Left lobe of liver (tissue), 2 donors: ENCODE measurements around the gene PROX1. TPM values are rescaled to one million over a fixed set of nuclear protein-coding genes. Genes with fewer than 3 reads are reported as not detected.

Experiments
- ATAC-seq: fragments of 200-7000 bp; cut with Tn5 transposase; one replicate; pipeline ENCODE4 v1.9.1; 2020; ENCODE audit warnings: mild to moderate bottlenecking, moderate library complexity
- DNase-seq: peaks from one replicate; pipeline ENCODE4 v3.0.0-alpha.2; 2020; ENCODE audit warnings: low spot score
- total RNA-seq: library from RNA; stranded (reverse); gene quantifications from one replicate; pipeline ENCODE4 v1.2.1, GENCODE V29; 2021
- donor health status: DM: no; HTN: no; CAD: no; lungs with moderate emphysema.
- donor health status: DM: no; HTN: yes; CAD: no.

The PROX1 gene
- total RNA-seq, 1 donor from 2014 or later, result 173 TPM

DNA sequence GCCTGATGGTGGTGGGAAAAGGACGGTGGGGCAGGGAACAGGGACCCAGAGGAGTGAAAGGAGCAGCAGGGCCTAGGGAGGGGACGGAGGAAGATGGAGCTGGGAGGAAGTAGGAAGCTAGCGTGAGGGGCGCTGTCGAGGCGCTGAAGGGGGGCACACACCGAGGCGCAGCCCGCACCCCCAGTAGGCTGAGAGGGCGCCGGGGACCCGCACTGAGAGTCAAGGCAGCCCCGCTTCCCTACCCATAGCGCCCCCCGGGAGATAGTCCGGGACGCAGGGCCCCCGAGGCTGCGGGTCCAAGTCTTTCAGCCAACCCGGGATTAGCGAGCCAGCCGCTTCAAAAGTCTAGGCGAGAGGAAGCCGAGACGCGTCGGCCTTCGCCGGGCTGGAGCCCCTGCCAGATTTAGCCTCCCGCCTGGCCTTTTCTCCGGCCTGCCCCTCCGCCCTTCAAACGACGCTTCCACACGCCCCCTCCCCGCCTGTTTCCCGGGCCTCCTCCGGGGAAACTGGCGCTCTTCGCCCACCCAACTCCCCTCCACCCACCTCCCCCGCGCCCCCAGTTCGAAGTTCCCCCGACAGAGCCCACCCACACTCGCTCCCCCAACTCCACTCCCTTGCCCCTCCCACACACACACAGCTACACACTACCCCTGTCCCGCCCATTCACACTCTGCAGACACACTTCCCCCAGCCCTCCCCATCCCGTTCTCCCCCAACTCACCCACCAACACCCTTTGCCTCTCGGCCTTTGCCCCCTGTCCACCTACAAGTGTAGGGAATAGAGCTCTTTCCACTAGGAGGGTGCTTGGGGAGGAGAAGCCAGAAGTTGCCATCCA lies 7.8 kb upstream of the PROX1 start:
- no peak for ATAC-seq
- no peak for DNase-seq

DNA sequence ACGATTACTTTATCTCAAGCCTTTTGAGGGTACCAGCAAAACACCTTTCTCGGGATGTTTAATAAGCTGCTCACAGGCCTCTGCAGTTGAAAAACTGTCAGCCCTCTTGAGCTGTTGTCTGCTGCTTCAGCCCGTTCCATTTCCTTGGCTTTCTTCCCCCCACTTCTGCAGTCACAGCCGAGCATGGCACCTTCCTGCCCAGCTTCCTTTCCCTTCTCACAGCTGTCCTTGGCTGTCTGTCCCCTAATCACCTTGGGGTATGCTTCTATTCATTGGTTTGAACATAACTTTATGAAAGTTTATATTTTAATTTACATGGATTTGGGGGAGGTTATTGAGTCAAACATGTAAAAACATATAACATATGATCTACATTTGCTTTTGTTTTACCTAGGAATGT lies 6.9 kb upstream of the PROX1 start:
- DNase-seq (no peak), ATAC-seq (no peak)

DNA sequence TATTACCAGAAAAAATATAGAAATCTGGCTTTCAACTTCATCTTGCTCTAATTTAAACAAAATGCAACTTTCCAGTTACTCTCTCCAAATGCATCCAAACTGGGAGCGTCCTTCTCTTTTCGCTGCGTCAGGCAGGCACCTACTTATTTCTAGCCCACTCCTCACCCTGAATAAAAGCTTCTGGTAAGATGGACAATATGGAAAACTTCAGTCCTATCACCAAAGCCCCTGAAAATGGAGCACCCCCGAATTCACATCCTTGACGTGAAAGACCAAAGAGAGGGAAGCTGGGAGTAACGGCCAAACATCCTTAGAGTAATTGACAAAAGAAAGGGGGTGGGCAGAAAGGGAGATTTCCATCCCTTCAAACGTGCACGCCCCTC lies 5.5 kb upstream of the PROX1 start:
- ATAC-seq, result no peak
- no peak for DNase-seq

DNA sequence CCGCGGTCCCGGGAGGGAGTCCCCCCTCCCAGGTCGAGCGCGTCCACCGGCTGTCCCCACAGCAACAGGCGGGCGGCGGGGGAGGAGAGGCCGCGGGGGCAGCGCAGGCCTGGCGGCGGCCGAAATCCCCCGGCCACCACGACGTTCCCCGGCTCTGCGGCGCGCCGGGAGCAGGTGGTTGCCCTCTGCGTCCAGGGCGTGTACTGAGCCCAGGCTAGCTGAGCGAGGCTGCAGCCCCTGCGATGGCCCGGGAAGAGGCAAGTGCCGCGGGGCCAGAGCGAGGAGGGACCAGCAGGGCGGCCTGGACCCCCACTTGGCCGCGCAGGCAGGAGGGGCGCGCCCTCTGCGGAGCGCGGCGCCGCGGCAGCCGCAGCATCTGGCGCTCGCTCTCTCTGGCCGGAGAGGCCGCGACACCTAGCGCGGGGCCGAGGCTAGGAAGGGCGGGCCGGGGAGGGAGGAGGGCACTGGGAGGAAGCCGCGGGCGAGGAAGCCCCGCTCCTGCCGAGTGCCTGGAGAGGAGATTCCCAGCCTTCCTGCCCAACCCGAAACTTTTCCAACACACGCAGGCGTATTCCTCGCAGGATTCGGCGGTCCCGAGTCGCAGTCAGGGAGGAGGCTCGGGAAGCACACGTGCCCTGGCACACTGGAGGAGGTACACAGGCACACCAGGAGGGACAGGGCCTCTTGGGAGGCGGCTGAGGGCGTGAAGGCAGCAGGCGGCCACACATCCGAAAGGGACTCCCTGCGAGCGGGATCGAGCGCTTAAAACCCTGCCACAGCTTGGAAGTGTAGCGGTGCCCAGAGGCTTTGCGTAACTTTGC lies 4.9 kb upstream of the PROX1 start:
- ATAC-seq (peak; percentile 58), DNase-seq (peak; percentile 80)

DNA sequence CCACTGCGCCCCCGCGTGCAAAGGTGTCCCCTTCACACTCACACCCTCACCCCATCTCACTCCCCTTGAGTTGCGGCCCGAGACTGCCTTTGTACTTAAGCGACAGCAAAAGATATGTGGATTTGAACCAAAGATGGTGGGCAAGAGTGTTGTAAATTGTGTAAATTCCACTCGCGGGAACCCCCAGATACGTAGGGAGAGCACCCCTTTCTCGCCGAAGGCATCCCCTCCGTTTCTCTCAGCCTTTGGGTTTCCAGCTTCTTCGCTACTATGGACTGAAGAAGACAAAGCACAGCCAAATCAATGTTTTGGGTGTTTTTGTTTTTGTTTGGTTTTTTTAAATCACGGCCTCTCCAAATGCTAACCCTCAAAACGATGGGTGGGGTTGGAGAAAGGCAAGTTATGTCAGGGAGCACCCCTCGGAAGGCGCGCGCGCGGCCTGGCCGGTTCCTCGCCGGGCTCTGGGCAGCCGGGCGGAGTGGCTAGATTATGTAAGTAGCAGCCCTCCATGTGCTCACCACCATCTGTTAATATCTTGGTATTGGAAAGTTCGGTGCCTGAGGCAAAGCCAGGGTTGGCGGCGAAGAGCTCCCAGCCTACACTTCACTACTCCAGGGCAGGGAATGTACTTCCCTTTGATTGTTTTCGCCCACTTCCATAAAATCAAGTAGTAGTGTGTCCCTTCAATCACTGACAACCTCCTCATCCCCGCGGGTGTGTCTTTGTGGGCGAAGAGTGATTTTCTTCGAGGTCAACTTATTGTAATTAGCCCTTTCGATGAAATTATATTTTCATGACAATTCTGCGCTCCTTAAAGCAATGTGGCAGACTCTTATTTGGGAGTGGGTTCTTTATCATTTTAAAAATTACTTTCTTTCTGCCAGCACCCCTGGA lies 4.0 kb upstream of the PROX1 start:
- DNase-seq (peak; percentile 67), ATAC-seq (peak; percentile 13)

DNA sequence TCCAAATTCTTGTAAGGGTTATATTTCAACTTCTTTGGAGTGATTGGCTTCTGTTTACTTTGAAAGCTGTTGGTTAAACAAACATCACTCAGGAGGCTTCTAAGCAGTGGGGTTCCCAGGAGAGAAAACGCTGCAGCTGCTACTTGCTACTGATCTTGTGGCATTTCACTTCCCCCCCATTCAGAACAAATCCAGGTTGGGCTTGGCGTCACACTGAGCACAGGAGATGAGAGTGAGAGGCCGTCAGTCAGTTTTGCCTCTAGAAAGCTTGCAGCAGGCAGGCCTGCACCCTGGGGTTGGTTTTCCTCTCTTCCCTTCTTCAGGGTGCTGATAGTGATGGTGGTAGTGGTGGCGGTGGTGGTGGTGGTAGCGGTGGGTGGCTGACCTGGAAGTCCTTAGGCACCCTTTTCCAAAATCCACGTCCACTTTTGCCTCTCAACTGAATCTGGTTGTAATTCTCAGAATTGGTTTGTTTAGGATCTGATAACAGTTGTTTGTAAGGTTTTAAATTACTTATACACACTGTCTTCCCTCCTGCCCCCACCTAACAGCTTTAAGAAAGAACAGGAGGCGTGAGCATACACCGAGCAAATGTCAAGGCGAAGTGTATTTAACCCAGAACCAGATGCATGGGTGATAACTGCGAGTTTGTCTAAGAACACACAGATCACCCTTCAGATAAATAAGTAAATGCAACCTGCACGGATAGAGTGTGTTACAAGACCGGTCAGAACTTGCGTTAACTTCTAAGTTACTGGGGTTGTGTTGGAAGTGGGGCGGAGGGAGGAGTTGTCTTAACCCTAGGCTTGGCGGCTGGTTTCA lies 3.2 kb upstream of the PROX1 start:
- DNase-seq (peak; percentile 64), ATAC-seq (peak; percentile 3)

DNA sequence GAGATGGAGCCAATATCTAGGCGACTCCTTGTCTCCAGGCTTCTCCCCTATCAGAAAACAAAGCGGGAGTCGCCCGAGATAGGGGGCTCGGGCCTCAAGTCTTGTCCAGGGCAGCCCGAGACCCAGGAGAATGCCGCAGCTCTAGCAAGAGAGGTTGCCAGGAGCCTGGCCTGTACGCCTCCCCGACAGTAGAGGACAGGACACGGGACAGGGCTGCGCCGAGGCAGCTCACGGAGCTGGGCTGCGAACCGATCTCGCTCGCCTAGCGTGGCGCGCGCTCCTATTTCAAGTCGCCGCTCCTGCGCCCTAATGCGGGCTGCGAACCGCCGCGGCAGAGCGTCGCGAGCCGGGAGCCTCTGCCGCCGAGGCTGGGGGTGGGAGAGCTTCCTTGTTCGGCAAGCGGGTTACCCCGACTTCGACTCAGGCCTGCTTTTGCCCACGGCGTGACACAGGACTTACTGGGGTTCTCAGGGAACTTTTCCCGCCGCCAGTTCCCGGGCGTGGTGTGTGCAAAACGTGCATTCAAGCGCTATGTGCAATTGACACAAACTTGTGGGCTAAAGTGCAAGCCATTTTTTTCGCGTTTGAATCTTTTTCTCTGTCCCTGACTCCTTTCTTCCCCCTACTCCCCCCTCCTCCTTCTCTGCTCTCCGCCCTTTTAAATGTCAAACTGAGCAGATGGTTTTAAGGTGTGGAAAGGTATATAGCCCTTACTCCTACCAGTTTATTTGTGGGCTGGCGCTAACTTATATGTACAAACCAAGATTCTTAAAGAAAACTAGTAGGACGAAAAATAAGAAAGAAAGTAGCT lies 2.4 kb upstream of the PROX1 start:
- DNase-seq, result peak; percentile 64

DNA sequence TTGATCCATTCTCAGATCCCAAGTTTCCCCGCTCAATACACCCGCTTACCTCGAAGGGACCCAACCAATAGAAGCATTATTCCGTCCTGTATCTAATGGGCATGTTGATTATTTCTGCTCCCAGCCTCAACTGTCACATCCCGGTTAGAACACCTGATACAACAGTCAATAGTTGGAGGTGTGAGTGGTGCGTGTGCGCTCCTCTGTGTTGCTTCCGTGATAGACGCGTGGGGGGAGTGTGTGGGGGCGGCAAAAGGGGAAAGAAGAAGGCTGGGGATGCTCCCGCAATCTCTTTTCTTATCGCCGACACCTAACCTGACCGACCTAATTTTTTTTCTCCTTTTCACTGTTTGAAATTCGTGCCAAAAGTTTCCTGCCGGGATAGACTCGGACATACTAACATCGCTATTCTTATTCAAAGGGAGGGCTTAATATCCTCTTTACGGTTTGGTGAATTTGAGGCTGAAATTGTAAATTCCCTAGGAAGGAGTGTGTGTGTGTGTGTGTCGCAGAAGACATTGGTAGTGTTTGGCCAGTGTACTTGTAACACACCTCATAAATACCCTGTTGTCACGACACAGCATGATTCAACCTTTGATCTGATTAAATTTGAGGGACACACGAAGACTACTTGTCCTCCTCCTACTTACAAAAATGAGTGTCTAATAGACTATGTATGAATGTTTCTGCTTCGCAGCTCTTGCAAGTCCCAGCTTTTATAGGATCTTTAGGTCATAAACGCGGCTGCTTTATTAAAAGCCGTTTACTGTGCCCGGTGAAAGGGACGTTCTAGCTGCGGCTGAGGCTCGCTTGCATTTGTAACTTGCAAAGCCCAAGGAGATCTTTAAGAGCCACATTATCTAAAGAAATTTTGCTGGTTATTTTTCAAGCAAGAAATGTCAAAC lies 1.5 kb upstream of the PROX1 start:
- ATAC-seq, result peak; percentile 2
- no peak for DNase-seq

More for the DNA sequence above, 2.4 kb upstream of the PROX1 start:
- peak; percentile 21 for ATAC-seq

DNA sequence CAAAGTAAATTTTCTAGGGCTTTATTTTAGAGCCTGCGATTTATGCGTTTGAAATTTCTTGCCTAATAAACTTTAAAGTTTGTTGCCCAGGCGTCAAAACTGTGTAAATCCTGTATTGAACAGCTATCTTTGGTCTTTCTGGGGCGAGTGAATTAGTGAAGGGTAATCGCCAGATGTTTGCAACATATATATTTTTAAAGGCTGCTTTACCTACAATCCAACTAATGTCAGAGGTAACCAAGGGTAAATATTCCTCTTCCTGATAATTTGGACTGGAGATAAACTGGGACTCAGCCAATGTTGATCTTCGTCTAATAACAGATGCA lies 885 bp upstream of the PROX1 start:
- DNase-seq (no peak), ATAC-seq (no peak)

DNA sequence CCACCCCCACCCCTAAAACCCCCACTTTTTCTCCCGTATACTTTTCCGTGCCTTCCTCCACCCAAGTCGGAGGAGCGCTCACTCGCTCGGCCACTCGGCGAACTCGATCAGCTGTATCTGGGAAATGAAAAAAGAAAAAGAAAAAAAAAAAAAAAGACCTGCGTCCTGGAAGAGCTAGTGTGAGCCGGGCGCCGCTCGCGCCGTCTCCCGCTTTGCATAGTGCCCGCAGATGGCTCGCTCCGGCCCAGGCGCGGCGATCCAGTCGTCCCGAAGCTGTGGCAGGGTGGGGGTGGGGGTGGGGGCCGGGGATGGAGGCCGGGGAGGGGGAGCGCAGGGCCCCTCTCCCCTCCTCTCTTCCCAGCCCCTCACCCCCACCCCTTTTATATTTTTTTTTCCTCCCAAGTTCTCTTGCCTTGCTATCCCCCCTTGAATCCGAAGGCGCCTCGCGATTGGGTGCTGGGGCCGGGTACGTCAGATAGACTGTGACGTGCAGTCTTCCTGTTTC lies 299 bp upstream of the PROX1 start:
- DNase-seq, result peak; percentile 88
- peak; percentile 36 for ATAC-seq

DNA sequence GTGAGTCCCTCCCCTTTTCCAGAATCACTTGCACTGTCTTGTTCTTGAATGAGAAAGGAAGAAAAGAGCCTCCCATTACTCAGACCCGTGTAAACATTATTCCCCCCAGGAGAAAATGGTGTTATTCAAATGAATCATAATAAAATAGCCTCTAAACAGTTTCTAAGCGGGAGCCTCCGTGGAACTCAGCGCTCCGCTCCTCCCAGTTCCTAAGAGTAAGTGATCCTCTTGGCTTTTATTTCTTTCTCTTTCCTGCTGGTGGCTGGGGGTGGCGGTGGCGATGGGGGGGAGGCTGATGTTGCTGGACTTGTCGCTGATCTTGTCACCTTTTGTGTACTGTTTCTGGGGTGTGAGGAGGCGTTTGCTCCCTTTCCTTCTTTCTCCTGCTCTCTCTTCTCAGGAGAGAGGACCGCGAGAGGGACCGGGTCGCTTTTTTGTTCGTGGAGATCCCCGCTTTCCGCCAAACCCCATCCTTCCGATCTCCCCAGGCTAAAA lies 781 bp downstream of the PROX1 start:
- no peak for ATAC-seq
- no peak for DNase-seq

DNA sequence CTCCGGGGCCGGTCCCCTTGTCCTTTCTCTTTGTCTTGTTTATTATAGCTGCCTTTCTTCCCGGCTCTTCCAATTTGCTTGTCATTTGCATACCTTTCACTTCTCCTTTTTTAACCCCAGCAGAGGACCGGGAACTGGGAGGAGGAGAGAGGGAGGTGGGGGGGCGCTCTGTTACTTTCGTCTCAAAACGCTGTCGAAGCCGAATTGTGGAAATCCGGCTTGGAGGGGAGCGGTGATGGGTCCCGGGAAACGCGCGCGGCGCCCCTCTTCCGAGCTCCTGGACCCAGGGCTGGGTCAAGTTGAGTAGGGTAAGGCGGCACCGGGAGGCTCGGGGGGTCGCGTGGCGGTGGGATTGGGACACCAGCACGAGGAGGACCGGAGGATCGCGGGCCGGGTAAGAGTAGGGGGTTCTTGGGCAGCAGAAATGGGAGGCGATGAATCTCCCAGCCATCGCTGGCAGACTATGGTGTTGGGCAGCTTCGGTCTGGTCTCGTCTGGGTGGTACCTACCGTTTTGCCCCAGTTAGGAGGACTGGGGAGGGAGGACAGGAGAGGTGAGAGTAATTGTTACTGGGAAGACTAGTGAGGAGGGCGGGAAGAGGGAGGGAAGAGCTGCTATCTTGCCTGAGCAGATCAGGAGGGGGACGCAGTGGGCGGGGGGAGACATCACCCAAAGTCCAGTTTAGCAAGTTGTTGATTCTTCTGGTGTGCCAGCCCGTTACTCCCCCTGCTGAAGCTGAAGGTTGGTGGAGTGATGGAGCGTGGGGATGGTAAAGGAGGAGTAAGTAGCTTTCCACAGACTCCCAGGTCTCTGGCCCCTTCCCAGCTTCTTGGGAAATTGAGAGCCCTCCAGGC lies 1.5 kb downstream of the PROX1 start:
- ATAC-seq (peak; percentile 39), DNase-seq (peak; percentile 81)

DNA sequence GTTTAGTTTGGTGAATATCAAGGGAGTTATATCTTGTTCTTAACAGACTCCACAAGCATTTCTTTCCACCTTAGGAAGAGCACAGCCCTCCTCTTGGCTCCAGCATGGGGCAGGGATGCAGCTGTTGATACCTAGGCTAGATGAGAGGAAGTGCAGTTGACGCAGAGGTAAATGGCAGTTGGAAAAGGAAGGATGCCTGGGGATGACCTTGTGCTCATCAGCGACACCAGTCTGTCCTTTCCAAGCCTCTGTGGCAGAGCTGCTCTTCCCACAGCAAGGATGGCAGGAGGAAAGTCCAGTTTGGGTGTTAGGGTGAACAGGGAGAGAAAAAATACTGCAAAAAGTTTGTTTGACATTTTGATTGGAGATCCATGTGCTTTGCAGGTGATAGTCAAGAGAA lies 6.2 kb downstream of the PROX1 start:
- no peak for DNase-seq
- peak; percentile 1 for ATAC-seq

DNA sequence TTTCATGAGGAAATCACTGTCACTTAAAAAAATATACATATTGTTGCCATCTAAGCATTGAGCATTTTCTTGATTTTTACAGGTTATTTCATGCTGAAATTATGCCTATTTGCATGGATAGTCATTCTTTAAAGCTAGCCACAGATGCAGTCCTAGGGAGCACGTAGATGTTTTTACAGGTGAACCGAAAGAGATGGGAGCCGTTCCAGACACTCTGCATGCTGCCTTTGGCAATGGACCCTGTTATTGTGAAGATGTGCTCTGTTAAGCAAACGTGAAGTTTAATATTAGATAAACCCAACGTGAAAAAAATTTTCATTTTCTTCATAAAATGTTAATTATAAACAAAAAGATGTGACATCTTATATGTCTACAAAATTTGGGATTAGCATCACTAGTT lies 7.1 kb downstream of the PROX1 start:
- DNase-seq (no peak), ATAC-seq (no peak)

DNA sequence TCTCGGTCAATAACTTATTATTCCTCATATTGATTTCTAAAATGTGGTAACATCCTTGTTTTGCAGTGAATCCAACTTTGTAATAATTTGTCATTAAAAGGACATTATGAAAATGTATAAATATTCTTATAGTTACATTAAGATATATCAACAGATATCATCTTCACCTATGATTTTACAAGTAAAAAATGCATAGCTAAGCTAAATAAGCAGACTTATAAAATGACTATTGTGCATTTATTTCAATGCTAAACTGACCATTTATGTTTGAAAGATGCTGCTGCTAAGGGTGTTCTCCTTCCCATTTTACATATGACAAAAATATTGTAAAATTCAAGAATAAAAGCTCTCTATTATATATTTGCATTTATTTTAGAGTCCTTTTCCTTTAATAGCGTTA lies 7.8 kb downstream of the PROX1 start:
- no peak for ATAC-seq
- no peak for DNase-seq

DNA sequence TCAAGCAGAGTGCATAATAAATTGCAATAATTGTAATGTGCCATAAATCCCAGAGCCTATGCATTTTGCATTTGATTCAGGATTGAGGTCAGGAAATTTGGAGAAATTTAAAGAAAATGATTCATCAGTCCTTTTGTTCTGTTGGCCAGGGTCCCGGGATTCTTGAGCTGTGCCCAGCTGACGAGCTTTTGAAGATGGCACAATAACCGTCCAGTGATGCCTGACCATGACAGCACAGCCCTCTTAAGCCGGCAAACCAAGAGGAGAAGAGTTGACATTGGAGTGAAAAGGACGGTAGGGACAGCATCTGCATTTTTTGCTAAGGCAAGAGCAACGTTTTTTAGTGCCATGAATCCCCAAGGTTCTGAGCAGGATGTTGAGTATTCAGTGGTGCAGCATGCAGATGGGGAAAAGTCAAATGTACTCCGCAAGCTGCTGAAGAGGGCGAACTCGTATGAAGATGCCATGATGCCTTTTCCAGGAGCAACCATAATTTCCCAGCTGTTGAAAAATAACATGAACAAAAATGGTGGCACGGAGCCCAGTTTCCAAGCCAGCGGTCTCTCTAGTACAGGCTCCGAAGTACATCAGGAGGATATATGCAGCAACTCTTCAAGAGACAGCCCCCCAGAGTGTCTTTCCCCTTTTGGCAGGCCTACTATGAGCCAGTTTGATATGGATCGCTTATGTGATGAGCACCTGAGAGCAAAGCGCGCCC lies 8.7 kb downstream of the PROX1 start:
- ATAC-seq (peak; percentile 31), DNase-seq (no peak)
